ENCODE results near the gene TM6SF1. TPM values are rescaled to one million over a fixed set of nuclear protein-coding genes. Genes with fewer than 3 reads are reported as not detected.
"Not testable (repeated sequence)": the region's sequence is repeated elsewhere in the genome, so short reads cannot be mapped to it uniquely, and the experiment has no call there.

TM6SF1 gene
- total RNA-seq, 1 donor: 0.18 TPM

DNA sequence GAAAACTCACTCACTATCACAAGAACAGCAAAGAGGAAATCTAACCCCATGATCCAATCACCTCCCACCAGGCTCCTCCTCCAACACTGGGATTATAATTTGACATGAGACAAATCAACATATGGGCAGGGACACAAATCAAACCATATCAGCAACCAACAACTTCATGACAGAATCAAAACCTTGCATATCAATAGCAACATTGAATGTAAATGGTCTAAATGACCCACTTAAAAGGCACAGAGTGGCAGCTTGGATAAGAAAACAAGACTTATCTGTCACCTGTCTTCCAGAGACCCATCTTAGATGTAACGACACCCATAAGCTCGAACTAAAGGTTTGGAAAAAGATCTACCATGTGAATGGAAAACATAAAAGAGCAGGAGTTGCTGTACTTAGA lies 59.4 kb downstream of the TM6SF1 start:
- DNase-seq (ENCODE audit: low read depth): no peak

DNA sequence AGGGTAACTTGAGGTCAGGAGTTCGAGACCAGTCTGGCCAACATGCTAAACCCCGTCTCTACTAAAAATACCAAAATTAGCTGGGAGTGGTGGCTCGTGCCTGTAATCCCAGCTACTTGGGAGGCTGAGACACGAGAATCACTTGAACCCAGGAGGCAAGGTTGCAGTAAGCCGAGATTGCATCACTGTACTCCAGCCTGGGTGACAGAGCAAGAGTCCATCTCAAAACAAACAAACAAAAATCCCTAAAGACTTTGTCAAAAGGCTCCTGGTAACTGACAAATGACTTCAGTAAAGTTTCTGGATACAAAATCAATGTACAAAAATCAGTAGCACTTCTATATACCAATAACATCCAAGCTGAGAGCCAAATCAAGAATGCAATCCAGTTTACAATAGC lies 62.1 kb downstream of the TM6SF1 start:
- not testable (repeated sequence) for DNase-seq (ENCODE audit: low read depth); H3K4me3 ChIP-seq (ENCODE audit: low read depth, low read length)

More for the DNA sequence above, 59.4 kb downstream of the TM6SF1 start:
- TF ChIP-seq, protein P1, sequence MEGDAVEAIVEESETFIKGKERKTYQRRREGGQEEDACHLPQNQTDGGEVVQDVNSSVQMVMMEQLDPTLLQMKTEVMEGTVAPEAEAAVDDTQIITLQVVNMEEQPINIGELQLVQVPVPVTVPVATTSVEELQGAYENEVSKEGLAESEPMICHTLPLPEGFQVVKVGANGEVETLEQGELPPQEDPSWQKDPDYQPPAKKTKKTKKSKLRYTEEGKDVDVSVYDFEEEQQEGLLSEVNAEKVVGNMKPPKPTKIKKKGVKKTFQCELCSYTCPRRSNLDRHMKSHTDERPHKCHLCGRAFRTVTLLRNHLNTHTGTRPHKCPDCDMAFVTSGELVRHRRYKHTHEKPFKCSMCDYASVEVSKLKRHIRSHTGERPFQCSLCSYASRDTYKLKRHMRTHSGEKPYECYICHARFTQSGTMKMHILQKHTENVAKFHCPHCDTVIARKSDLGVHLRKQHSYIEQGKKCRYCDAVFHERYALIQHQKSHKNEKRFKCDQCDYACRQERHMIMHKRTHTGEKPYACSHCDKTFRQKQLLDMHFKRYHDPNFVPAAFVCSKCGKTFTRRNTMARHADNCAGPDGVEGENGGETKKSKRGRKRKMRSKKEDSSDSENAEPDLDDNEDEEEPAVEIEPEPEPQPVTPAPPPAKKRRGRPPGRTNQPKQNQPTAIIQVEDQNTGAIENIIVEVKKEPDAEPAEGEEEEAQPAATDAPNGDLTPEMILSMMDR (IDR thresholded peaks at IDR 0.05; ENCODE audit: insufficient read depth, low read length): no peak
- no peak overlapping the region for H3K4me3 ChIP-seq (ENCODE audit: low read depth, low read length)

DNA sequence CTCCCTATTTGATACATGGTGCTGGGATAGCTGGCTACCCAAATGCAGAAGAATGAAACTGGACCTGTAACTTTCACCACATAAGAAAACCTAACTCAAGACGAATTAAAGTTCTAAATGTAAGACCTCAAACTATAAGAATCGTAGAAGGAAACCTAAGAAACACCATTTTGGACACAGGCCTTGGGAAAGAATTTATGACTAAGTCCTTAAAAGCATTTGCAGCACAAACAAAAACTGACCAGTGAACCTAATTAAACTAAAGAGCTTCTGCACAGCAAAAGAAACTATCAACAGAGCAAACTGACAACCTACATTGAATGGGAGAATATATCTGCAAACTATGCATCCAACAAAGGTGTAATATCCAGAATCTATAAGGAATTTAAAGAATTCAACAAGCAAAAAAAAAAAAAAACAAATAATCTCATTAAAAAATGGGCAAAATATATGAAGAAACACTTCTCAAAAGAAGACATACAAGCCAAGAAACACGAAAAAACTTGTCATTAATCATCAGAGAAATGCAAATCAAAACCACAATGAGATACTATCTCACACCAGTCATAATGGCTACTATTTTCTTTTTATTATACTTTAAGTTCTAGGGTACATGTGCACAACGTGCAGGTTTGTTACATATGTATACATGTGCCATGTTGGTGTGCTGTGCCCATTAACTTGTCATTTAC lies 63.2 kb downstream of the TM6SF1 start:
- no peak overlapping the region for H3K4me3 ChIP-seq (ENCODE audit: low read depth, low read length)
- TF ChIP-seq, protein P1 (IDR thresholded peaks at IDR 0.05; ENCODE audit: insufficient read depth, low read length): no peak
- DNase-seq (ENCODE audit: low read depth): no peak

GRCh38 chr15:83174891-83175290 lies 67.4 kb downstream of the TM6SF1 start:
- DNase-seq (ENCODE audit: low read depth): no peak
- TF ChIP-seq, protein P1 (IDR thresholded peaks at IDR 0.05; ENCODE audit: insufficient read depth, low read length): no peak
- no peak overlapping the region for H3K4me3 ChIP-seq (ENCODE audit: low read depth, low read length)

- DNase-seq (ENCODE audit: low read depth): no peak
- TF ChIP-seq, protein P1 (IDR thresholded peaks at IDR 0.05; ENCODE audit: insufficient read depth, low read length): no peak
- no peak overlapping the region for H3K4me3 ChIP-seq (ENCODE audit: low read depth, low read length)
Observed at GRCh38 chr15:83178390-83178789, 70.9 kb downstream of the TM6SF1 start.

DNA sequence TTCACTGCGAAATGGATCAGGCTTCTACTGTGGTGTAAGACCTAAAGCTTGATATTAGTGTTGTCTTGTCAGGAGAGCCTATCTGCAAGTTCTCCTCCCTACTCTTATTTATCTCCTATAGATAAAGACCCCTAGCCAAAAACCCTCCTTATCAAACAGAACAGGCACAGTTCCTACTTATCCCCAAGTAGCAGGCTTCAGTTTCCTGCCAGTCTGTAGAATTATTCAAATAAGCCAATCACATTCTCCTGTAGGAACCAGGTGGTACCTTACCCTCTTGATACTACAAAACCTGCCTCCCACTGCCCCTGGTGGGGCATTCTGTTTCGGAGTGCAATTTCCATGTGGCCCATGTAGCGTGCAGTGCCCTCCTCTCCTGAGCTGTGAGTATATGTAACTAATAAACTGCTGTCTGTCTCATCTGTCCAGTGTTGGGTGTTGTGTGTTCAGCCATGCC lies 71.5 kb downstream of the TM6SF1 start:
- H3K4me3 ChIP-seq (ENCODE audit: low read depth, low read length): no peak overlapping the region
- DNase-seq (ENCODE audit: low read depth): no peak
- TF ChIP-seq, protein P1 (IDR thresholded peaks at IDR 0.05; ENCODE audit: insufficient read depth, low read length): no peak

DNA sequence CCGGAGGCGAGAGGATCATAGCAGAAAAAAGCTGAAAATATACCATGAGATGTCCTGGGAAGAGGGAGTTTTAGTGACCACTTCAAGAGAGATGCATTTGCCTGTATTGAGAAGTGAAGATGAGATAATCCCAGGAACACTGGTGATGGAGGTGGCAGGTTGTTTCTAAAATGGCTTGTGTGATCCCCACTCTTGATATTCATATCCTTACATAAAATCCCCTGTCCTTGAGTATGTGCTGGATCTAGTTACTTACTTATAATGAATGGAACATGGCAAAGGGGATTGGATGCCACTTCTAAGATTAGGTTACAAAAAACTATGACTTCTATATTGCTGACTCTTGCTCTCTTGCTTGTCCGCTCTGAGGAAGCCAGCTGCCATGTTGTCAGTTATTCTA lies 78.1 kb downstream of the TM6SF1 start:
- TF ChIP-seq, protein P1 (IDR thresholded peaks at IDR 0.05; ENCODE audit: insufficient read depth, low read length): no peak
- no peak overlapping the region for H3K4me3 ChIP-seq (ENCODE audit: low read depth, low read length)
- no peak for DNase-seq (ENCODE audit: low read depth)

Small RNA genes lying within 50 kb of the gene (small RNA-seq; reads per million reads assigned to genes)
- gene MIR4515: not detected

Other genes with a start within 250 kb of the TM6SF1 start
- 1.5 and 5.4 TPM in 2 replicates for gene HOMER2, start 154.9 kb upstream of the TM6SF1 start, total RNA-seq (ENCODE audit: low replicate concordance)
- 31.7 and 32.6 TPM in 2 replicates for gene RAMAC, start 121.4 kb upstream of the TM6SF1 start, total RNA-seq (ENCODE audit: low replicate concordance)
- gene C15orf40, start 96.0 kb upstream of the TM6SF1 start, total RNA-seq (ENCODE audit: low replicate concordance): 15.8 and 22.5 TPM in 2 replicates
- gene BTBD1, start 40.4 kb upstream of the TM6SF1 start, total RNA-seq (ENCODE audit: low replicate concordance): 69.0 and 102 TPM in 2 replicates
- gene HDGFL3, start 100.2 kb downstream of the TM6SF1 start, total RNA-seq (ENCODE audit: low replicate concordance): 52.0 and 167 TPM in 2 replicates
- gene BNC1, start 177.0 kb downstream of the TM6SF1 start, total RNA-seq (ENCODE audit: low replicate concordance): 0.27 and 3.8 TPM in 2 replicates